Raji (cell line): ENCODE measurements around the gene BLM.

Experiments
- POLR2A ChIP-seq: IDR thresholded peaks from 2 replicates; pipeline ENCODE4 v1.6.1; 2011; ENCODE audit warnings: low read depth, low read length, control low read depth; ENCODE audit not compliant: insufficient read depth

Gene BLM

GRCh38 chr15:90761629-90762028, 44.5 kb downstream of the BLM start:
- no peak for TF ChIP-seq POLR2A

GRCh38 chr15:90762109-90762508, 45.0 kb downstream of the BLM start:
- no peak for TF ChIP-seq POLR2A

- TF ChIP-seq POLR2A = no peak
These were observed 46.4 kb downstream of the BLM start for GRCh38 chr15:90763366-90764099.

GRCh38 chr15:90765531-90765930, 48.4 kb downstream of the BLM start:
- no peak for TF ChIP-seq POLR2A

- no peak for TF ChIP-seq POLR2A
These were observed 48.8 kb downstream of the BLM start for GRCh38 chr15:90765966-90766365.

- TF ChIP-seq POLR2A = no peak
These were observed 52.2 kb downstream of the BLM start for GRCh38 chr15:90769375-90769774.

GRCh38 chr15:90773485-90773884, 56.3 kb downstream of the BLM start:
- TF ChIP-seq POLR2A = no peak

- TF ChIP-seq POLR2A = no peak
These were observed 57.8 kb downstream of the BLM start for GRCh38 chr15:90774731-90775514.

- no peak for TF ChIP-seq POLR2A
These were observed 63.8 kb downstream of the BLM start for GRCh38 chr15:90780916-90781315.

GRCh38 chr15:90782442-90782841, 65.3 kb downstream of the BLM start:
- no peak for TF ChIP-seq POLR2A

- no peak for TF ChIP-seq POLR2A
These were observed 70.7 kb downstream of the BLM start for GRCh38 chr15:90787881-90788280.

GRCh38 chr15:90789462-90789861, 72.3 kb downstream of the BLM start:
- no peak for TF ChIP-seq POLR2A

GRCh38 chr15:90790057-90790456, 72.9 kb downstream of the BLM start:
- no peak for TF ChIP-seq POLR2A

GRCh38 chr15:90790561-90790960, 73.4 kb downstream of the BLM start:
- no peak for TF ChIP-seq POLR2A

GRCh38 chr15:90794538-90794937, 77.4 kb downstream of the BLM start:
- TF ChIP-seq POLR2A = no peak

GRCh38 chr15:90799639-90800170, 82.6 kb downstream of the BLM start:
- TF ChIP-seq POLR2A = no peak
